ENCODE data around the gene IMMP2L.

IMMP2L gene

DNA sequence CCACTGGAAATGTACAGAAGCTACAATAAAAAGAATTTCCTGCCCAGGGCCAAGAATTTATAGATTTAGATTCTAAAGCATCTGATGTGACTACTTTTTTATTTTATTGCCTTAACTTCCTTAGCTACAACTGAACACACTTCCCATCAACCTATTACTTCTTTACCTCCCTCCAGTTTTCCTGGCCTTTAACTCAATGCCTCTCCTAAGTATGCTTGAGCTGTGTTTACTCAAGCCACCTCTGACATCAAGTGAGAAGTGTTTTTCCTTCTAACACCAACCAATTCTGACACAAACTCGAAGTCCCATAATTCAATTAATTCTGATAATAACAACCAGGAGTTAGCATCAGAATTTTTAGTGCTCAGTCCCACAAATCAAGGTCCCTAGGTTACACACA lies 170.0 kb downstream of the IMMP2L start:
- in situ Hi-C loops (cut with HindIII; ENCODE audit: low sequenced_read_pairs) = no loop called here
- TF ChIP-seq, protein P1, sequence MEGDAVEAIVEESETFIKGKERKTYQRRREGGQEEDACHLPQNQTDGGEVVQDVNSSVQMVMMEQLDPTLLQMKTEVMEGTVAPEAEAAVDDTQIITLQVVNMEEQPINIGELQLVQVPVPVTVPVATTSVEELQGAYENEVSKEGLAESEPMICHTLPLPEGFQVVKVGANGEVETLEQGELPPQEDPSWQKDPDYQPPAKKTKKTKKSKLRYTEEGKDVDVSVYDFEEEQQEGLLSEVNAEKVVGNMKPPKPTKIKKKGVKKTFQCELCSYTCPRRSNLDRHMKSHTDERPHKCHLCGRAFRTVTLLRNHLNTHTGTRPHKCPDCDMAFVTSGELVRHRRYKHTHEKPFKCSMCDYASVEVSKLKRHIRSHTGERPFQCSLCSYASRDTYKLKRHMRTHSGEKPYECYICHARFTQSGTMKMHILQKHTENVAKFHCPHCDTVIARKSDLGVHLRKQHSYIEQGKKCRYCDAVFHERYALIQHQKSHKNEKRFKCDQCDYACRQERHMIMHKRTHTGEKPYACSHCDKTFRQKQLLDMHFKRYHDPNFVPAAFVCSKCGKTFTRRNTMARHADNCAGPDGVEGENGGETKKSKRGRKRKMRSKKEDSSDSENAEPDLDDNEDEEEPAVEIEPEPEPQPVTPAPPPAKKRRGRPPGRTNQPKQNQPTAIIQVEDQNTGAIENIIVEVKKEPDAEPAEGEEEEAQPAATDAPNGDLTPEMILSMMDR (IDR thresholded peaks at IDR 0.05; ENCODE audit: low read depth, low read length) = no peak
- no peak for DNase-seq (ENCODE audit: low read depth, low spot score)
- H3K4me3 ChIP-seq (ENCODE audit: low read depth, low read length) = no peak overlapping the region

DNA sequence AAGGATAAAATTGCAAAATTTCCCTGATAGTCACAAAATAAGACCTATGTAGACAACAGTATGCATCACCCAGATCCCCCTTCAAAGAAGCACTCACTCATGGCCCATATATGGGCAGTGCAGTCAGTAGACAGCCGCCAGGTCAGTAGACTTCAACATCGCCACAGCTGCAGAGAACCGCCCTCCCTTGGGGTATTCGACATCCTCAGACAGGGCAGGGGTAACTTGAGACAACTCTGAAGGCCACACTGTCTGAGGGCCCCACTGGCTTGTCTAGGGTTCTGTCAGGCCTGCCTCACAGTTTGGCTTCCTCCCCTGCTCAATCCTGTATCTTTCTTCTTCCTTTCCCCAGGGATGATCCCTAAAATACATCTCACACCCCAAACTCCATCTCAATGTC lies 172.3 kb downstream of the IMMP2L start:
- TF ChIP-seq, protein P1 (IDR thresholded peaks at IDR 0.05; ENCODE audit: low read depth, low read length) = no peak
- no peak overlapping the region for H3K4me3 ChIP-seq (ENCODE audit: low read depth, low read length)
- DNase-seq (ENCODE audit: low read depth, low spot score) = no peak
- in situ Hi-C loops (cut with HindIII; ENCODE audit: low sequenced_read_pairs) = no loop called here

GRCh38 chr7:111388912-111389311 lies 173.4 kb downstream of the IMMP2L start:
- no peak overlapping the region for H3K4me3 ChIP-seq (ENCODE audit: low read depth, low read length)
- in situ Hi-C loops (cut with HindIII; ENCODE audit: low sequenced_read_pairs) = no loop called here
- no peak for DNase-seq (ENCODE audit: low read depth, low spot score)
- TF ChIP-seq, protein P1 (IDR thresholded peaks at IDR 0.05; ENCODE audit: low read depth, low read length) = no peak

GRCh38 chr7:111388016-111388415 lies 174.3 kb downstream of the IMMP2L start:
- no peak for DNase-seq (ENCODE audit: low read depth, low spot score)
- TF ChIP-seq, protein P1 (IDR thresholded peaks at IDR 0.05; ENCODE audit: low read depth, low read length) = no peak
- in situ Hi-C loops (cut with HindIII; ENCODE audit: low sequenced_read_pairs) = no loop called here
- H3K4me3 ChIP-seq (ENCODE audit: low read depth, low read length) = no peak overlapping the region

GRCh38 chr7:111384065-111384891 lies 178.0 kb downstream of the IMMP2L start:
- no peak for DNase-seq (ENCODE audit: low read depth, low spot score)
- in situ Hi-C loops (cut with HindIII; ENCODE audit: low sequenced_read_pairs) = no loop called here
- TF ChIP-seq, protein P1 (IDR thresholded peaks at IDR 0.05; ENCODE audit: low read depth, low read length) = no peak
- no peak overlapping the region for H3K4me3 ChIP-seq (ENCODE audit: low read depth, low read length)

- TF ChIP-seq, protein P1 (IDR thresholded peaks at IDR 0.05; ENCODE audit: low read depth, low read length) = no peak
- no peak for DNase-seq (ENCODE audit: low read depth, low spot score)
- H3K4me3 ChIP-seq (ENCODE audit: low read depth, low read length) = no peak overlapping the region
- in situ Hi-C loops (cut with HindIII; ENCODE audit: low sequenced_read_pairs) = no loop called here
These were observed 179.2 kb downstream of the IMMP2L start for GRCh38 chr7:111383133-111383532.
